HG02973 (cell line): Measurements from ENCODE around the gene CRKL.

Experiments
- ATAC-seq: cut with Tn5 transposase; IDR thresholded peaks from one replicate; pipeline ENCODE4 v1.9.1; 2021; ENCODE audit warnings: moderate library complexity; ENCODE audit not compliant: unreplicated experiment

The CRKL gene

GRCh38 chr22:20979243-20979809 lies 62.1 kb downstream of the CRKL start:
- no peak for ATAC-seq

DNA sequence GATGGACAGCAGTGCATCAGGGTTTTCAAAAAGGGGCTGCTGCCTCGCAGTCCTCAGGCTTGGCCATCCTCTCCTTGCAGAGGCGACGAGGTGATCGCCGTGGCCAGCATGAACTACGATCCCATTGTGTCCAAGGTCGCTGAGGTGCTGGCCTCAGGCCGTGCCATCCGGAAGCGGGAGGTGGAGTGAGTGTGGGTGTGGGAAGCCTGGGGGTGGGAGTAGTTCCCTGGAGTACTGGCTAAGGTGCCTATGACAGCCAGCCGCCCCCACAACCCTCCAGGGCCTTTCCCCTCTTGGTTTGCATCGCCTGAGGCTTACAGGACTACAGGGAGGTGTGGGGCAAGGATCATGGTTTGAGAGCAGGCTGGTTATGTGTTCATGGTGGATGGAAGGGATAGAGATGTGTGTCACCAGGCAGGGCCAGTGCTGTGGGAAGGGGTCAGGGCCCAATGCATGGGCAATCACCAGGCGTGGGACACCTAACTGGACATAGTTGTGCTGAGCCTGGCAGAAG lies 62.8 kb downstream of the CRKL start:
- ATAC-seq: no peak

GRCh38 chr22:20980523-20980922 lies 63.3 kb downstream of the CRKL start:
- no peak for ATAC-seq

GRCh38 chr22:20980938-20981722 lies 63.9 kb downstream of the CRKL start:
- no peak for ATAC-seq

DNA sequence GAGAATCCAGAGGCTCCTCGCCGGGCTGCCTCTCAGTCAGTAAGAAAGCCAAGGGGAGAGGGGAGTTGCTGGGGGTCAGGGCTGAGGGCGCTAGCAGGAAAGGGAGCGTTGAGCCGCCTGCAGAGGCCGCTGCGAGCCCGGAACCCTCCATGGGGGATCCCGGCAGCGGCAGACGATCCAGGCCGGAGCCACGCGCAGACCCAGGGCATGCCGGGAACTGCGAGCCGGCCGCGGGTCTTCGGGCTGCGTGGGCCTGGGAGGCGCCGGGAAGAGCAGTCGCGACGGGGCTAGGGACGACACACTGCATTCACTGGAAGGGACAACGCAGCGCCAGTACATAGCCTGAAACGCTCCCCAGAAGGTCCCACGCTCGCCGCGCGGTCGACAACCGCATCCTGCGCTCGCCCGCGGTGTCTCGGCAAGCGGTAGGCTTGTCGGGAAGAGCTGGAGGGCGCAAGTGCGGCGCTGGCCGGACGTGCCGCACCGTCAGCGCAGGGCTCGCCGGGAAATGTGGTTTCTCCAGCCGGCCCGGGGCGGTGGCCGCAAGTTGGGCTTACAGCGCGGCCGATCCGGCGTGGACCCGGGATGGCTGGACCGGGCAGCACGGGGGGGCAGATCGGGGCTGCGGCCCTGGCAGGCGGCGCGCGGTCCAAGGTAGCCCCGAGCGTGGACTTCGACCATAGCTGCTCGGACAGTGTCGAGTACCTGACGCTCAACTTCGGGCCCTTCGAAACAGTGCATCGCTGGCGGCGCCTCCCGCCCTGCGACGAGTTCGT lies 64.8 kb downstream of the CRKL start, which contains the start of gene LZTR1:
Gene LZTR1 (plus strand): TSS at position 511 of the 776 bp plus-strand sequence. CDS start 75 bp downstream, at position 586.
- ATAC-seq: peak; percentile 55

GRCh38 chr22:20982563-20982882 lies 65.3 kb downstream of the CRKL start:
- peak; percentile 7 for ATAC-seq

DNA sequence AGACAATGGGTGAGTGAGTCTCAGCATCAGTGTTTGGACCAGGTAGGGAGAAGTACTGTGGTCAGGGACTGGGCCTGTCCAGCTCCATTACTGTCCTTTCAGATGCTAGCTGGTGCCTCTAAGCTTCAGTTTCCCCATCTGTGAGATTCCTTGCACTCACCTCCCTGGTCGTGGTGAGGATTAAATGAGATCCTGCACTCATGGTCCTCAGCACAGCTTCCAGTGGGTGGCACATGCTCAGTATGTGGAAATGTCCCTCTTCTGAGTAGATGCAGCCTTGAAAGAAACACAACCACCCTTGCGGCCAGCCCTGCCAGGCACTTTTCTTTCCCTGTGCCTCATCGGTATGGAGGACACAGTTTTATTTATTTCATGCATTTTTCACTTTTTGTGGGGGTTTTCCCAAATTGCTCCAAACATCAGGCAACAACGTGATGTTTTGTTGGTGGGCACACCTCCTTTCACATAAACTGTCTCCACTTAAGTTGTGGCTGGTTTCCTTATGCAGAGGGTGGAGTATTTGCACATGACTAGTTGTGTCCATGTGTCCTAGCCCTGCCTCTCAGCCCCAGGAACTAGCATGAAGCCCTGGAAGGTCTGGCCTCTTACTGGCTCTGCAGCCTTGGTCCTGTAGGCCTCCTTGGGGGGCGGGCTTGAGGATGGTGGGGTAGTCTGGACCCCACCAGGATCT lies 66.0 kb downstream of the CRKL start:
- no peak for ATAC-seq

DNA sequence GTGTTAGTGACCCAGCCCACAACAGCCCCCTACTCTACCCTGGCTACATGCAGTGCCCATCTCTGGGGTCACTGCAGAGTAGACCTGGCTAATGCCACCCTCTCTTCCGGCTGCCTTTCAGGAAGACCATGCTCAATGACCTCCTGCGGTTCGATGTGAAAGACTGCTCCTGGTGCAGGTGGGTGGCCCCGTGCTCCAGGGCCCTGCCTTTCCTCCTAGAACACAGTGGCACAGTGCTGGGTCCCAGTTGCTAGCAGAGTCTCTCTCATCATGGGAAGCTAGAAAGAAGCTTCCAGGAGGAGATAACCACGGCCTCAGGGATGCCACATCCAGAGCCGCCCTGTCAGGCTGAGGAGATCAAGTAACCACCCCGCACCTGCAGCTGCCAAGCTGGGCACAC lies 68.5 kb downstream of the CRKL start:
- ATAC-seq: no peak

DNA sequence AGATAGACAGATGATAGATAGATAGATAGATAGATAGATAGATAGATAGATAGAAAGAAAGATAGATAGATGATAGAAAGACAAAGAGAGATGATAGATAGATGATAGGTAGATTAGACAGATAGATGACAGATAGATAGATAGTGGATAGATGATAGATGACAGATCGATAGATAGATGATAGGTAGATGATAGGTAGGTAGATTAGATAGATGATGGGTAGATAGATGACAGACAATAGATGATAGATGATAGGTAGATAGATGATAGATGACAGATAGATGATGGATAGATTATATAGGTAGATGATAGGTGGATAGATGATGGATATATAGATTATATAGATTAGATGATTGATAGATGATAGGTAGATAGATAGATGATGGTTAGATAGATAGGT lies 69.2 kb downstream of the CRKL start:
- ATAC-seq: no peak

DNA sequence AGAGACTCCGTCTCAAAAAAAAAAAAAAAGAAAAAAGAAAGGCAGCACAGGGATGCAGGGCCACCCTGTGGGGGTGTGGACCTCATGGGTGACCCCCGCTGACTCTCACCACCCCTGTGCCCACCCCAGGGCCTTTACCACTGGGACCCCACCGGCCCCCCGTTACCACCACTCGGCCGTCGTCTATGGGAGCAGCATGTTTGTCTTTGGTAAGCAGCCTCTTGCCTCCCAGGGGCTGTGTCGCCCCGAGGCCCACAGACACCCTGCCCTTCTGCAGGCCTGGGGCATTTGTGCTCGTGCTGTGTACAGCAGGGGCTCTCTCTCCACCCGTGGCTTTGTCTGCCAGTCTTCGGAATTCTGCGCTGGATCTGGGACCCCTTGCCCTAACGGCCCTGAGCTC lies 70.2 kb downstream of the CRKL start:
- ATAC-seq: no peak

- no peak for ATAC-seq
Measured at GRCh38 chr22:20988573-20989322, 71.5 kb downstream of the CRKL start.

DNA sequence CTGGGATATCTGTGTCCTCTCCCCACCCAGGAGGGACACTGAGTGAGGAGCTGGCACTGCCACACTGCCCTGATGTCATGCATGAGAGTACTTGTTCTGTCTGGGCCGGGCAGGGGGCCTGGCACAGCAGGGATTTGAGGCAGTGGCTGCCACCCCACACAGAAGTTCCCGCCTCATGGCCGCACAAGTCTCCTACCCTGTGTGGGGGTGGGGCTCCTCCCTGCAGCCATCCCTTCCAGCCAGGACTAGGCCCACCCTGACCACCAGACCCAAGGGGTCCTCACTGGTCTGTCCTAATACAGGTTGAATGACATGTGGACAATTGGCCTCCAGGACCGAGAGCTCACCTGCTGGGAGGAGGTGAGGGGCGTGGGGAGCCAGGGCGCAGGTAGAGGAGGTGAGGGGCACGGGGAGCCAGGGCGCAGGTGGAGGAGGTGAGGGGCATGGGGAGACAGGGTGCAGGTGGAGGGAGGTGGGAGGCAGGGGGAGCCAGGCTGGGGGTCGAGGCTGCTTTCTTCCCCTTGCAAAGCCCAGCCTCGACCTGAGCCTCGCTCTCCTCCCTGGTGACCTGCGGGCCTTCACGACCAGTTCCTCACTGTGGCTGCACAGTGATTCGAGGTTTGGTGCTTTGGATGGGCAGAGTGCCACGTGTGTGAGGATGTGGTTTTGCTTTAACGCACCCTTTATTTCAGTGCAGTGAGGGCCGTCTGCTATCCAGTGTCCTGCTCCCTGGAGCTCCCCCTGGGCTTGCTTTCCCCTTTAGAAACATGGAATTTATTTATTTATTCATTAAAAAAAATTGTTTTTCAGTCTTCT lies 72.3 kb downstream of the CRKL start:
- no peak for ATAC-seq

DNA sequence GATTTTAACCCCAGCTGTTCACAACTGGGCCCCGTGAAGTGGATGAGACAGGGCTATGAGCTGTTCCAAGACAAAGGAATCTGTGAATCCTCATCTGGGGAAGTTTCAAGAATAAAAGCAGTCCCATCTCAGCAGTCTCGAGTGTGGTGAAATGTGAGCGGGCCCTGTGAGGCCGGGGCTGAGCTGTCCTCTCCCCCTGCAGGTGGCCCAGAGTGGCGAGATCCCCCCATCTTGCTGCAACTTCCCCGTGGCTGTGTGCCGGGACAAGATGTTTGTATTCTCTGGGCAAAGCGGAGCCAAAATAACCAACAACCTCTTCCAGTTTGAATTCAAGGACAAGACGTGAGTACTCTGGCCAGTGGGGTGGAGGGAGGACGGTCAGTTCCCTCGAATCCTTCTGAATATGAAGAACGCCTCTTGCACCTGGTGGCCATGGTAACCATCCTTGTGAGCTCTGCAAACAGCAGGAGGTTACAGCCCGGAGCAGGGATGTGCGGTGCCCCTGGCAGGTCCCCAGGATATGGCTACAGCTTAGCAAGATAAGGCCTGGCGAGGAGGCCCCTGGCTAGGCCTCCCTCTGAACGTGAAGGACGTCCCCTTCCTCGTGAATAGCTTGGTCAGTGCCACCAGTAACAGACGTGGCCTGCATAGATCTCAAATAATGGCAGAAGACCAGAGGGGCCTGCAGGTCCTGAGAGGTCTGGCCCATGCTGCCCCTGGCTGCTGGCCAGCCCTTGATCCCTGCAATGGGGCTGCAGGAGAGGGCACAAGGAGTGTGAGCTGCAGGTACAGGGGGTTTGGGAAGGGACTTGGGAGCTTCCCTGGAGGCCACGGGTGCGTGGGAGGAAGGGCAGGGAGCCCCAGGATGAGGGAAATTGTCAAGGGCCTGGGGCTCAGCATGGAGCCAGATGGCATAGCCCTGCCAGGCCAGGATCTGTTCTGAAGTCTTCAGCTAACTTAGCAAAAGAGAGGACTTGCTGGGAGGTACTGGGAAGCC lies 73.3 kb downstream of the CRKL start:
- ATAC-seq: no peak

GRCh38 chr22:20991252-20992055 lies 74.2 kb downstream of the CRKL start:
- ATAC-seq: no peak

DNA sequence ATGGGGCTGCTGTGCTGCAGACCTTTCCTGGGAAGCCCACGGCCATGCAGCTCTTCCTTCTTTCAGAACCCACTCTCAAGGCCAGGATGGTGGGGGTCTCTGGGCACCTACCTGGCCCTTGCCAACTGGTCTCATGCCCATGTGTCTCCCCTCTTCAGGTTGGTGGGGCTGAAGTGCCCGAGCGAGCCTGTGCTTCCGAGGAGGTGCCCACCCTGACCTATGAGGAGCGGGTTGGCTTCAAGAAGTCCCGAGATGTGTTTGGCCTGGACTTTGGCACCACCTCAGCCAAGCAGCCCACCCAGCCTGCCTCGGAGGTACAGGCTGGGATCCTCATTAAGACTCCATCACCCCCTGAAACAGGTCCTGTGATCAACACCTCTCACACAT lies 74.8 kb downstream of the CRKL start:
- no peak for ATAC-seq

GRCh38 chr22:20992456-20993303 lies 75.5 kb downstream of the CRKL start:
- no peak for ATAC-seq
